NCI-H524 (cell line): ENCODE results near the gene RASA2.

ENCODE experiments used
- DNase-seq, 2 experiments: peaks; one replicate each; lab custom pipeline; 2025; lab: John Stamatoyannopoulos, UW

RASA2 gene

DNA sequence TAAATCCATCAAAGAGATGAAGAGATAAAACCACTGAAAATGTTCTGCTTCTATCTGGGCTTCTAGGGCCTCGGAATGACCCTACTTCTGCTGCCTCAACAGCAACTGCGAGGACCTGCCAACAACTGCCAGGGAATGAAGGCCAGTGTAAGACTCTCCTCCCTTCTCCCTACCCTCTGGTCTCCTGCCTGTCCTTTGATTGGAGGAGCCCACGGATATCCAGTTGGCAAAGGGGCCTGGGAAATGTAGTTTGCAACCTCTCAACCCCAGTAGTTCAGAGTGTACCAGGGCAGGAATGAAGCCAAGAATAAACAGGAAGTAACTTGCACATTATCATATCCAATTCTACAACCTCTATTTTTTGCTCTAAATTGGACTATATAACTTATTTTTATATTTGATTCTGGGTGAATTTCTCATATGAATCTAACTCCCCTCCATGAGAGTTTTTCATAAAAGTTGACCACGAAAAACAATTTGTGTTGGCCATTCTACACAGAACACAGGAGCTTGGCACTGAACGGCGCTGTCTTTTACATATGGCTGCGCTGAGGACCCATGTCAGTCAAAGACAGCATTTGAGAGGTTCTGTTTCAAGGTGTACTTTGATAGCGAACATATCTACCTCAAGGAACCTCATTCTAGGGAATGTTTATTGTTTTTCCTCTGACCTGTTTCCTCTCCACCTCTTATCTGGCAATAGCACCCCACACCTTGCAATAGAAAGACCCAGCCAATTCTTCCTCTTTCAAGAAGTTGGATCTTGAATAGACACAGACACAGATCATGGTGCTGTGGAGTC, 160.1 kb downstream of the RASA2 start:
- DNase-seq: peak; percentile 35 to 68

DNA sequence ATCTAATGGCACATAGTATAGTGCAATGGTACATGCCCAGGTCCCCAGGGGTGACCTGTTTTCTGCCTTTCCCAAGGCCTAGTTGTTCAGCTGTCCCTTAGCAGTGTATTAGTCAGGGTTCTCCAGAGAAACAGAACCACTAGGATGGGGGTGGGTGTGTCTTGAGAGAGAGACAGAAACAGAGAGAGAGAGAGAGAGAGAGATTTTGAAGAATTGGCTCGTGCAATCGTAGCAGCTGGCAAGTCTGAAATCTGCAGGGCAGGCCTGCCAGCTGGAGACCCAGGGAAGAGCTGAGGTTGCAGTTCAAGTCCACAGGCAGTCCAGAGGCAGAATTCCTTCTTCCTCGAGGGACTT, 160.7 kb downstream of the RASA2 start:
- no peak for DNase-seq

GRCh38 chr3:141648055-141648910, 161.5 kb downstream of the RASA2 start:
- no peak for DNase-seq

- DNase-seq: no peak
Measured at GRCh38 chr3:141649871-141650270, 163.0 kb downstream of the RASA2 start.

DNA sequence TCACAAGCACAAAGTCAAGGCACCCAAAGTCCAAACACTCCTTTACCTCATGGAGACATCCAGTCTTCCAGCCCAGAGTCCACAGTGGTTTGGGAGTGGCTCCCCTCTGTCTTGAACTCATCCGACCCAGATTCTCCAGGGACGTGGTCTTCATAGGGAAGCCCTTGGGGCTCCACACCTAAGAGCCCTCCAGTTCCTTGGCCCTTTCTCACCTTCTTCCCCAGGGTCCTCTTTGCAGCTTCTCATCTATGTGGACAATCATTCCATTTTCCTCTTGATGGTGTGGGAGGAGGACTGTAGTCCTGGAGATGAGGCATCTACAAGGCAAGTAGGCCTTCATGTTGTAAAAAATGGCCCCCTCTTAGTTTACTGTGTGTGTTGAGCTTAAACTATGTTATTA, 164.0 kb downstream of the RASA2 start:
- no peak for DNase-seq

- no peak for DNase-seq
Measured at GRCh38 chr3:141651409-141651808, 164.6 kb downstream of the RASA2 start.

- DNase-seq: no peak
Measured at GRCh38 chr3:141652349-141652748, 165.5 kb downstream of the RASA2 start.

DNA sequence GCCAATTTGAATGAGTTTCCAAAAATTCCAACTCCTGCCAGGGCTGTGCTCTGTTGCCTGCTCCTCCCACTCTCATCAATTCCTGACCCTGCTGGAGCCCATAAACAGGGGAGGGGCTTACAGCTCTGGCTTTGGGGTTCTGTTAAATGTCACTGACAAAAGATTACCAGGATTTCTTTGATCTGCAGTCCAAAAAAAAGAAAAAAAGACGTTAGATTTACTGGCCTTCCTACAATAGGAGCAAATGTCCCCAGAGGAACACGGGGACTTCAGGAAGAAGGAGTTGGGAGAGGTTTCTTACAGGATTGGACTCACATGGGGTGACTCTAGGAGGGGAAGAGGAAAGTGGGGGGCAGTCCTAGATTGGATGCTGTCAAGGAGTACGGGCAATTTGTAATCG, 167.0 kb downstream of the RASA2 start:
- DNase-seq: no peak

DNA sequence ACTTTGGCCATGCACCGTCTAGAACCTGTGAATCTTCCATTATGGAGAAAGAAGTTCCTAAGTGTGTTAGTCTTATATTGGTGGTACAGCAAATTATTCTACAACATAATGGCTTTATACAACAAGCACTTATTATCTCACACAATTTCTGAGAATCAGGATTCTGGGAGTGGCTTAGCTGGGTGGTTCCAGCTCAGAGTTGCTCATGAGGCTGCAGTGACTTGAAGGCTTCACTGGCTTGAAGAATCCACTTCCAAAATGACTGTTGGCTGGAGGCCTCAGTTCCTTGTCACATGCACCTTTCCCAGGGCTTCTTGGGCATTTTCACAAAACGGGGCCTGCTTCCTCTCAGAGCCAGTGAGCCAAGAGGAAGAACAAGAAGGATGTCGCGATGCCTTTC, 169.0 kb downstream of the RASA2 start:
- DNase-seq: no peak

- no peak for DNase-seq
Measured at GRCh38 chr3:141656771-141657170, 169.9 kb downstream of the RASA2 start.

- no peak for DNase-seq
Measured at GRCh38 chr3:141657516-141657915, 170.7 kb downstream of the RASA2 start.

- peak; percentile 37 to 57 for DNase-seq
Measured at GRCh38 chr3:141659821-141660613, 173.2 kb downstream of the RASA2 start.

GRCh38 chr3:141660614-141660947, 173.8 kb downstream of the RASA2 start:
- no peak for DNase-seq

DNA sequence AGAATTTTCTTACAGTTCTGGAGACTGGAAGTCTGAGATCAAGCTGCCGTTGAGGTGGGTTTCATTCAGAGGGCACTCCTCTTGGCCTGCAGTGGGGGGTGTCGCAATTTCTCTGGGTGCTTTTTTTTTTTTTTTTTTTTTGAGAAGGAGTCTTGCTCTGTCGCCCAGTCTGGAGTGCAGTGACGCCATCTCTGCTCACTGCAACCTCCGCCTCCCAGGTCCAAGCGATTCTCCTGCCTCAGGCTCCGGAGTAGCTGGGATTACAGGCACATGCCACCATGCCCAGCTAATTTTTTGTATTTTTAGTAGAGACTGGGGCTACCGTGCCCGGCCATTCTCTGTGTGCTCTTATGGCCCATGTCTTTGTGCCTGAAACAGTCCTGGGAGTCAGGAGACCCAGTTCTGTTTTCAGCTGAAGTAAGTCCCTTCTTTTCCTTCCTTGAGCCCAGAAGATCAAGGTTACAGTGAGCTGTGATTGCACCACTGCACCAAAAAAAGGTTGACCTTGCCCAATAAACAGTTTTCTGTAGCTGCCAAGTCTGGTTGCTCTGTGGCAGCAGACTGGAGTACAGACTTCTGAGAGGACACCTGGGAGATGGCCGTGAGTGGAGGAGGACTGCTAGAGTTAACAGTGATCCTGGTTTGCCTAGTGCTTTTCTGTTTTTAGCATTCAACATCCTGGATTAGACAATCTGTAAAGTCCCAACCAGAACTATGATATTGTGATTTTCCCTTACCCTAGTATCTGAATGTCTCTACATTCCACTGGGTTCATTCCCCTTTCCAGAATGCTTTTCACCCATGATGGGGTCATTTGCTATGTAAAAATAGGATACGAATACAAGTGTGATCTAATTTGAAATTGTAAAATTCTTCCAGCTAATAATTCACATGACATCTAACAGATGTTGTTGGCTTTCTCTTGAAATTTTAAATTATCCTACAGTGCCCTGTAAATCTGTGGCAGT, 174.7 kb downstream of the RASA2 start:
- DNase-seq: no peak

DNA sequence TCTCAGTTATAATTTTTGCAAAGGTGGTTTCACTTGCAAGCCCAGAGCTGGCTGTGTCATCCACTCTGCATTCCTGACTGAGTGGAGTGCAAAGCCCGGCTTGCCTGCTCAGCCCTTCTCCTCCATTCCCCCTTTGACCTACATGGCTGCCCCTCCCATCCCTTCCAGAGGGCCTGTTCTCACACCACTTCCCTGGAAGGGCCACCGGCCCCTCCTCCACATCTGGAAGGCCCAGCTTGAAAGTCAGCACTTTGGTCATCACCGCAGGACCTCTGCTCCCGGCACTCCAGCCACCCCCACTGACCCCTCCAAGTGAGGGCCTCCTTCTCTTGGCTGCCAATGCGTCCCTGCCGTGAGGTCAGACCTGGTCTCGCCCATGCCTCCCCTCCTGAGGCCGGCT, 177.2 kb downstream of the RASA2 start:
- no peak for DNase-seq
